22Rv1 (cell line): ENCODE data around the gene CX3CR1.

Source experiments
- CTCF ChIP-seq: fragments of 450-650 bp; IDR thresholded peaks from 2 replicates; pipeline ENCODE4 v1.5.1; 2017; ENCODE audit warnings: mild to moderate bottlenecking
- ZFX ChIP-seq: fragments of 450-650 bp; IDR thresholded peaks from 2 replicates; pipeline ENCODE4 v1.6.1; 2017; ENCODE audit warnings: antibody characterized with exemption, borderline replicate concordance

GRCh38 chr3:39224288-39224687, 55.5 kb downstream of the CX3CR1 start:
- TF ChIP-seq CTCF (no peak), ZFX (no peak)
